HepG2 (cell line): Measurements from ENCODE around the gene SORL1-AS1.
A peak's percentile ranks its signal among the peaks of the same experiment; 100 is the strongest.

Source experiments
- ATAD3A ChIP-seq: sonication (generic); formaldehyde crosslinking; IDR thresholded peaks from 2 replicates; pipeline ENCODE4 v1.4.0; 2020; ENCODE audit warnings: missing genetic modification reagents
- ELF3 ChIP-seq: IDR thresholded peaks from 2 replicates; pipeline ENCODE4 v1.6.1; 2016; ENCODE audit warnings: missing genetic modification reagents, missing compliant biosample characterization
- ELF4 ChIP-seq: sonication (generic); formaldehyde crosslinking; IDR thresholded peaks from 2 replicates; pipeline ENCODE4 v1.5.0; 2020; ENCODE audit warnings: missing genetic modification reagents, mild to moderate bottlenecking, moderate library complexity, borderline replicate concordance
- EZH2 ChIP-seq: conservative IDR thresholded peaks from 2 replicates; pipeline ENCODE4 v1.6.1; 2012; ENCODE audit warnings: mild to moderate bottlenecking, low read depth, low read length, moderate library complexity
- FOXA3 ChIP-seq: IDR thresholded peaks from 2 replicates; pipeline ENCODE4 v1.6.1; 2016; ENCODE audit warnings: missing genetic modification reagents, missing compliant biosample characterization
- KMT2B ChIP-seq: IDR thresholded peaks from 2 replicates; pipeline ENCODE4 v1.6.1; 2016; ENCODE audit warnings: missing genetic modification reagents, missing compliant biosample characterization
- MLLT10 ChIP-seq: sonication (generic); formaldehyde crosslinking; IDR thresholded peaks from 2 replicates; pipeline ENCODE4 v1.4.0; 2020; ENCODE audit warnings: missing genetic modification reagents
- MYC ChIP-seq: sonication (generic); formaldehyde crosslinking; IDR thresholded peaks from 2 replicates; pipeline ENCODE4 v1.9.0; 2021; ENCODE audit warnings: missing genetic modification reagents, borderline replicate concordance
- NFYB ChIP-seq: sonication (generic); formaldehyde crosslinking; IDR thresholded peaks from 2 replicates; pipeline ENCODE4 v1.4.0; 2020; ENCODE audit warnings: missing genetic modification reagents
- PCBP1 ChIP-seq: fragments of 200-400 bp; formaldehyde crosslinking; IDR thresholded peaks from 2 replicates; pipeline ENCODE4 v1.6.1; 2017; ENCODE audit warnings: mild to moderate bottlenecking, low read depth, low read length, borderline replicate concordance
- PLRG1 ChIP-seq: fragments of 450-650 bp; conservative IDR thresholded peaks from 2 replicates; pipeline ENCODE4 v1.6.1; 2016
- RBM22 ChIP-seq: fragments of 200-400 bp; formaldehyde crosslinking; optimal IDR thresholded peaks from 2 replicates; pipeline ENCODE3; 2017; ENCODE audit warnings: mild to moderate bottlenecking, low read length, moderate library complexity
- RFX1 ChIP-seq: fragments of 450-650 bp; IDR thresholded peaks from 2 replicates; pipeline ENCODE4 v1.6.1; 2017
- RNF2 ChIP-seq: fragments of 450-650 bp; conservative IDR thresholded peaks from 2 replicates; pipeline ENCODE4 v1.6.1; 2016; ENCODE audit warnings: low read depth
- SIN3B ChIP-seq: fragments of 150-350 bp; IDR thresholded peaks from 2 replicates; pipeline ENCODE4 v1.6.1; 2014; ENCODE audit warnings: low read length
- SIX1 ChIP-seq: sonication (generic); formaldehyde crosslinking; IDR thresholded peaks from 2 replicates; pipeline ENCODE4 v1.4.0; 2020; ENCODE audit warnings: missing genetic modification reagents, borderline replicate concordance
- TEAD2 ChIP-seq: sonication (generic); formaldehyde crosslinking; IDR thresholded peaks from 2 replicates; pipeline ENCODE4 v1.9.0; 2021; ENCODE audit warnings: missing genetic modification reagents
- ZBTB7A ChIP-seq: sonication (generic); formaldehyde crosslinking; IDR thresholded peaks from 2 replicates; pipeline ENCODE4 v1.8.0; 2022; ENCODE audit warnings: mild to moderate bottlenecking, missing genetic modification reagents
- ZNF33B ChIP-seq: sonication (generic); formaldehyde crosslinking; IDR thresholded peaks from 2 replicates; pipeline ENCODE4 v1.5.1; 2020; ENCODE audit warnings: mild to moderate bottlenecking, missing genetic modification reagents
- ZNF34 ChIP-seq: sonication (generic); formaldehyde crosslinking; IDR thresholded peaks from 2 replicates; pipeline ENCODE4 v1.4.0; 2020; ENCODE audit warnings: mild to moderate bottlenecking, missing genetic modification reagents, borderline replicate concordance
- ZNF343 ChIP-seq: sonication (generic); formaldehyde crosslinking; IDR thresholded peaks from 2 replicates; pipeline ENCODE4 v1.4.0; 2020; ENCODE audit warnings: mild to moderate bottlenecking, missing genetic modification reagents
- ZNF432 ChIP-seq: sonication (generic); formaldehyde crosslinking; IDR thresholded peaks from 2 replicates; pipeline ENCODE4 v1.5.0; 2020; ENCODE audit warnings: missing genetic modification reagents, mild to moderate bottlenecking, borderline replicate concordance
- ZNF546 ChIP-seq: sonication (generic); formaldehyde crosslinking; conservative IDR thresholded peaks from 2 replicates; pipeline ENCODE4 v1.8.1; 2023; ENCODE audit warnings: mild to moderate bottlenecking, missing genetic modification reagents
- ZNF607 ChIP-seq: sonication (generic); formaldehyde crosslinking; IDR thresholded peaks from 2 replicates; pipeline ENCODE4 v1.5.1; 2020; ENCODE audit warnings: missing genetic modification reagents, mild to moderate bottlenecking, borderline replicate concordance
- ZNF816 ChIP-seq: sonication (generic); formaldehyde crosslinking; IDR thresholded peaks from 2 replicates; pipeline ENCODE4 v1.8.0; 2022; ENCODE audit warnings: missing genetic modification reagents, mild to moderate bottlenecking, borderline replicate concordance
- TF ChIP-seq, protein P1 (sequence below): sonication (generic); formaldehyde crosslinking; IDR thresholded peaks from 2 replicates; pipeline ENCODE4 v1.5.0; 2020; ENCODE audit warnings: mild to moderate bottlenecking, low read depth, missing genetic modification reagents, borderline replicate concordance
- TF ChIP-seq, protein P2 (sequence below): sonication (generic); formaldehyde crosslinking; IDR thresholded peaks from 2 replicates; pipeline ENCODE4 v1.5.0; 2020; ENCODE audit warnings: missing genetic modification reagents, mild to moderate bottlenecking, borderline replicate concordance
- TF ChIP-seq, protein P3 (sequence below): sonication (generic); formaldehyde crosslinking; IDR thresholded peaks from 2 replicates; pipeline ENCODE4 v1.5.0; 2020; ENCODE audit warnings: missing genetic modification reagents
- TF ChIP-seq, protein P4 (sequence below): sonication (generic); formaldehyde crosslinking; IDR thresholded peaks from 2 replicates; pipeline ENCODE4 v1.4.0; 2020; ENCODE audit warnings: low read depth, mild to moderate bottlenecking, missing genetic modification reagents

The SORL1-AS1 gene

DNA sequence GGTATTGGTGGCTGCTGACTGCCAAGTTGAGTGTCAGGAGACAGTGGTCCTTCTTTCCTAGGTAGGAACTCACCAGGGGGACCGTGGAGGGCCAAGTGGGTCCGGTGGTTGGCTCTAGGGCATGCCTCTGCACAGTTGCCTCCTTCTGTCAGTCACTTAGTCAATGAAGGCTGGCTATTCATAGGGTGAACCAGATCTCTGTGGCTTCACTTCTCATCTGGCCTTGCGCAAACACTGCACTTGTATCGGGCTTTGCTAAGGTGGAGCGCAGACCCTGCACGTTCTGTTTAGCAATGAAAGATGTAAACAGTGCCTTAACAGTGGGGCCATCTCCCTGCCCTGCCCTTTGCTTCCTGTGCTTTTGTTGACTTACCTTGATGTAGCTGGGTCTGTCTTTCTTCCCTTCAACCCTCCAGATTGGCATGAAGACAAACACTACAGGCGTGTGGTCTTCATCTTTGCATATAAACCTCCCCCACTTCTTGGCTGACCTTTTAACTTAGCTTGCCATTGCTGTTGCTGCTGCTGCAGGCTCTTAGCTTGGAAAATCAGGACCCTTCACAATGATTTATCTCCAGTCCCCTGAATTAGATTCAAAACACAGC lies 6.7 kb upstream of the SORL1-AS1 start (continued):
- TF ChIP-seq ZNF34 = 0 out of 2 replicates have a peak, but pooled peaks have one; percentile 29
- TF ChIP-seq ZBTB7A (CRISPR knock-in tag) = peak; percentile 93
- peak; percentile 99 for TF ChIP-seq FOXA3 (CRISPR knock-in tag)
- TF ChIP-seq ELF3 = peak; percentile 96
- TF ChIP-seq, protein P1, sequence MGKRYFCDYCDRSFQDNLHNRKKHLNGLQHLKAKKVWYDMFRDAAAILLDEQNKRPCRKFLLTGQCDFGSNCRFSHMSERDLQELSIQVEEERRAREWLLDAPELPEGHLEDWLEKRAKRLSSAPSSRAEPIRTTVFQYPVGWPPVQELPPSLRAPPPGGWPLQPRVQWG (CRISPR knock-in tag) = no peak
- no peak for TF ChIP-seq ATAD3A
- TF ChIP-seq KMT2B = peak; percentile 78
- TF ChIP-seq, protein P2, sequence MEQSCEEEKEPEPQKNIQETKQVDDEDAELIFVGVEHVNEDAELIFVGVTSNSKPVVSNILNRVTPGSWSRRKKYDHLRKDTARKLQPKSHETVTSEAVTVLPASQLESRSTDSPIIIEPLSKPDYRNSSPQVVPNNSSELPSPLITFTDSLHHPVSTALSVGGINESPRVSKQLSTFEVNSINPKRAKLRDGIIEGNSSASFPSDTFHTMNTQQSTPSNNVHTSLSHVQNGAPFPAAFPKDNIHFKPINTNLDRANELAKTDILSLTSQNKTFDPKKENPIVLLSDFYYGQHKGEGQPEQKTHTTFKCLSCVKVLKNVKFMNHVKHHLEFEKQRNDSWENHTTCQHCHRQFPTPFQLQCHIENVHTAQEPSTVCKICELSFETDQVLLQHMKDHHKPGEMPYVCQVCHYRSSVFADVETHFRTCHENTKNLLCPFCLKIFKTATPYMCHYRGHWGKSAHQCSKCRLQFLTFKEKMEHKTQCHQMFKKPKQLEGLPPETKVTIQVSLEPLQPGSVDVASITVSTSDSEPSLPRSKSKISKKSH (CRISPR knock-in tag) = 0 out of 2 replicates have a peak, but pooled peaks have one; percentile 23
- TF ChIP-seq SIX1 (CRISPR knock-in tag) = peak; percentile 93
- no peak for TF ChIP-seq ELF4 (CRISPR knock-in tag)
- no peak for TF ChIP-seq PCBP1
- no peak for TF ChIP-seq ZNF432 (CRISPR knock-in tag)
- 0 out of 2 replicates have a peak, but pooled peaks have one; percentile 68 for TF ChIP-seq ZNF343 (CRISPR knock-in tag)
- no peak for TF ChIP-seq RFX1
- no peak; the same call in 1 of the 2 replicates for TF ChIP-seq ZNF546 (CRISPR knock-in tag)
- no peak for TF ChIP-seq RNF2
- TF ChIP-seq, protein P3, sequence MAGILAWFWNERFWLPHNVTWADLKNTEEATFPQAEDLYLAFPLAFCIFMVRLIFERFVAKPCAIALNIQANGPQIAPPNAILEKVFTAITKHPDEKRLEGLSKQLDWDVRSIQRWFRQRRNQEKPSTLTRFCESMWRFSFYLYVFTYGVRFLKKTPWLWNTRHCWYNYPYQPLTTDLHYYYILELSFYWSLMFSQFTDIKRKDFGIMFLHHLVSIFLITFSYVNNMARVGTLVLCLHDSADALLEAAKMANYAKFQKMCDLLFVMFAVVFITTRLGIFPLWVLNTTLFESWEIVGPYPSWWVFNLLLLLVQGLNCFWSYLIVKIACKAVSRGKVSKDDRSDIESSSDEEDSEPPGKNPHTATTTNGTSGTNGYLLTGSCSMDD (CRISPR knock-in tag) = no peak
- no peak for TF ChIP-seq TEAD2 (CRISPR knock-in tag)
- TF ChIP-seq MLLT10 = no peak
- TF ChIP-seq SIN3B = no peak
- TF ChIP-seq ZNF607 (CRISPR knock-in tag) = no peak
- no peak for TF ChIP-seq PLRG1
- TF ChIP-seq EZH2 = no peak
- peak; percentile 88 for TF ChIP-seq MYC (CRISPR knock-in tag)
- TF ChIP-seq, protein P4, sequence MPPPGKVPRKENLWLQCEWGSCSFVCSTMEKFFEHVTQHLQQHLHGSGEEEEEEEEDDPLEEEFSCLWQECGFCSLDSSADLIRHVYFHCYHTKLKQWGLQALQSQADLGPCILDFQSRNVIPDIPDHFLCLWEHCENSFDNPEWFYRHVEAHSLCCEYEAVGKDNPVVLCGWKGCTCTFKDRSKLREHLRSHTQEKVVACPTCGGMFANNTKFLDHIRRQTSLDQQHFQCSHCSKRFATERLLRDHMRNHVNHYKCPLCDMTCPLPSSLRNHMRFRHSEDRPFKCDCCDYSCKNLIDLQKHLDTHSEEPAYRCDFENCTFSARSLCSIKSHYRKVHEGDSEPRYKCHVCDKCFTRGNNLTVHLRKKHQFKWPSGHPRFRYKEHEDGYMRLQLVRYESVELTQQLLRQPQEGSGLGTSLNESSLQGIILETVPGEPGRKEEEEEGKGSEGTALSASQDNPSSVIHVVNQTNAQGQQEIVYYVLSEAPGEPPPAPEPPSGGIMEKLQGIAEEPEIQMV (CRISPR knock-in tag) = peak; percentile 78
- no peak for TF ChIP-seq NFYB (CRISPR knock-in tag)
- TF ChIP-seq ZNF816 (CRISPR knock-in tag) = no peak; the same call in 1 of the 2 replicates
- 0 out of 2 replicates have a peak, but pooled peaks have one; percentile 51 for TF ChIP-seq ZNF33B (CRISPR knock-in tag)
- TF ChIP-seq RBM22 = peak; percentile 27
